Fibroblast of mammary gland (primary cell): ENCODE results near the gene PSMB5.

Experiments
- DNase-seq: peaks from one replicate; pipeline ENCODE4 v3.0.0-alpha.2; 2010; ENCODE audit warnings: low read depth
- H3K4me3 ChIP-seq: 2 replicates; pipeline ENCODE4 v1.5.1; 2011; ENCODE audit warnings: low read depth, mild to moderate bottlenecking, low read length, moderate library complexity; ENCODE audit not compliant: control insufficient read depth
- TF ChIP-seq, protein P1 (sequence below): conservative IDR thresholded peaks from 2 replicates; pipeline ENCODE4 v1.5.1; 2011; ENCODE audit warnings: low read depth, low read length, inconsistent platforms; ENCODE audit not compliant: control insufficient read depth, insufficient read depth

The PSMB5 gene

DNA sequence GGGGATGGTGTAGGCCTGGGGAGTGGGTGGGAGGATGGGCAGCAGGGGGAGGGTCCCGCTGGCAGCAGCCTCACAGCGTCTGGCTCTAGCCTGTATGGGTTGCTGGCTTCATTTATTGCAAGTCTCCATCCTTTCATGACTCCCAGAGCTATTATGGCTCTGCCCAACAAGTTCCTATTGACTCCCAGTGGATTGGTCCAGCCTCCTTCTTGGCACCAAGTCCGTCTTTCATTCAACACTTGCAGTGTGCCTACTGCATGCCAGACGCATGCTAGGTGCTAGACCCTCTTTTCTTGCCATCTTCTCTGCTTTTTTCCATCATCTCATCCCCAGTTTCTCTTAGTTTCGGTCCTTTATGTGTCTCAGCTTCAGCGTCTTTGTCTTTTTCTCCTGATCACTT lies 8.4 kb upstream of the PSMB5 start:
- TF ChIP-seq, protein P1, sequence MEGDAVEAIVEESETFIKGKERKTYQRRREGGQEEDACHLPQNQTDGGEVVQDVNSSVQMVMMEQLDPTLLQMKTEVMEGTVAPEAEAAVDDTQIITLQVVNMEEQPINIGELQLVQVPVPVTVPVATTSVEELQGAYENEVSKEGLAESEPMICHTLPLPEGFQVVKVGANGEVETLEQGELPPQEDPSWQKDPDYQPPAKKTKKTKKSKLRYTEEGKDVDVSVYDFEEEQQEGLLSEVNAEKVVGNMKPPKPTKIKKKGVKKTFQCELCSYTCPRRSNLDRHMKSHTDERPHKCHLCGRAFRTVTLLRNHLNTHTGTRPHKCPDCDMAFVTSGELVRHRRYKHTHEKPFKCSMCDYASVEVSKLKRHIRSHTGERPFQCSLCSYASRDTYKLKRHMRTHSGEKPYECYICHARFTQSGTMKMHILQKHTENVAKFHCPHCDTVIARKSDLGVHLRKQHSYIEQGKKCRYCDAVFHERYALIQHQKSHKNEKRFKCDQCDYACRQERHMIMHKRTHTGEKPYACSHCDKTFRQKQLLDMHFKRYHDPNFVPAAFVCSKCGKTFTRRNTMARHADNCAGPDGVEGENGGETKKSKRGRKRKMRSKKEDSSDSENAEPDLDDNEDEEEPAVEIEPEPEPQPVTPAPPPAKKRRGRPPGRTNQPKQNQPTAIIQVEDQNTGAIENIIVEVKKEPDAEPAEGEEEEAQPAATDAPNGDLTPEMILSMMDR = no peak
- DNase-seq = no peak
- no peak overlapping the region for H3K4me3 ChIP-seq

DNA sequence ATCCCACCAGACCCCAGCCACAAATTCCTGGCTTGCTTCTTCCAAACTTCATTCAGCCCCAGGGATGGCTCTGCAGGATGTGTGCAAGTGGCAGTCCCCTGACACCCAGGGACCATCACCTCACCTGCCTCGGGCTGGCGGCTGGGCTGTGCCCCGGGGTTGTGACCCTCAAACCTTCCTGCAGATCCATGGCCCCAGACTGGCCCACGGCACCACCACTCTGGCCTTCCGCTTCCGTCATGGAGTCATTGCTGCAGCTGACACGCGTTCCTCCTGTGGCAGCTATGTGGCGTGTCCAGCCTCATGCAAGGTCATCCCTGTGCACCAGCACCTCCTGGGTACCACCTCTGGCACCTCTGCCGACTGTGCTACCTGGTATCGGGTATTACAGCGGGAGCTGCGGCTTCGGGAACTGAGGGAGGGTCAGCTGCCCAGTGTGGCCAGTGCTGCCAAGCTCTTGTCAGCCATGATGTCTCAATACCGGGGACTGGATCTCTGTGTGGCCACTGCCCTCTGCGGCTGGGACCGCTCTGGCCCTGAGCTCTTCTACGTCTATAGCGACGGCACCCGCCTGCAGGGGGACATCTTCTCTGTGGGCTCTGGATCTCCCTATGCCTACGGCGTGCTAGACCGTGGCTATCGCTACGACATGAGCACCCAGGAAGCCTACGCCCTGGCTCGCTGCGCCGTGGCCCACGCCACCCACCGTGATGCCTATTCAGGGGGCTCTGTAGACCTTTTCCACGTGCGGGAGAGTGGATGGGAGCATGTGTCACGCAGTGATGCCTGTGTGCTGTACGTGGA lies 7.7 kb upstream of the PSMB5 start, which contains the start of gene PSMB11:
TSS of gene PSMB11 (plus strand) at position 51 of the 804 bp plus-strand sequence. CDS start at position 65, 14 bp downstream.
- DNase-seq = no peak
- TF ChIP-seq, protein P1 = no peak
- H3K4me3 ChIP-seq = no peak within 1 kb of the TSS

DNA sequence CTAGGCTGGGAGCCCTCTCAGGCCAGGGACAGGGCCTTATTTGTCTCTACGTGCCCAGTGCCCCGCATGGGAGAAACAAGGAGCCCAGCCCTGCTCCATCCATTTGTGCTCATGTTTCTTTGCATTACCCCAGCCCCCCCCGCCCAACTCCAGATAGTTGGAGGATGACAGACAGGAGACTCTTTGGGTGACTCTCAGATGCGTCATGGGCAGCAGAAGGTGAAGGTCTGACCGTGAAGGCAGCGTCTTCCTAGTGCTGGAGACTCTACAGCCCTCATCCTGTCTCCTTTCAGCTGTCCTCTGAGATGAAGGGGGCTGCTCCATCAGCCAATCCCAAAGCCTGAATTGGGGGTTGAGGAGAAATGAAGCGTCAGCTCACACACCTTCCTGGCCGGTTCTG lies 7.0 kb upstream of the PSMB5 start:
- DNase-seq = peak; percentile 44
- H3K4me3 ChIP-seq = no peak overlapping the region
- TF ChIP-seq, protein P1 = no peak

DNA sequence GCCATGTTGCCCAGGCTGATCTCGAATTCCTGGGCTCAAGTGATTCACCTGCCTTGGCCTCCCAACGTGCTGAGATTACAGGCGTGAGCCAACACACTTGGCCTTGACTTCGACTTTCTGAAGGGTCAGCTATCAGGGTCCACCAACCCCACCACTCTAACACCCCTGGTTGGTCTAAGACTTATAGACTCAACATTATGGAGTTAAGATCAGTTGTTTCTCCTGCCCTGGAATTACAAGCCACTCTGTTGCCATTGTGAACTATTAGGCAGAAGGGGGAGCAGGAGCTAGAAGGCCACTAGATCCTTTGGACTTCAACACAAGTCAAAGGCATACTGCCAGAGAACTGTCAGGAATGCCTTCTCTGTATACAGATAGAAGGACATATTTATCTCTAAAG lies 5.4 kb upstream of the PSMB5 start:
- TF ChIP-seq, protein P1 = no peak
- DNase-seq = no peak
- no peak overlapping the region for H3K4me3 ChIP-seq

DNA sequence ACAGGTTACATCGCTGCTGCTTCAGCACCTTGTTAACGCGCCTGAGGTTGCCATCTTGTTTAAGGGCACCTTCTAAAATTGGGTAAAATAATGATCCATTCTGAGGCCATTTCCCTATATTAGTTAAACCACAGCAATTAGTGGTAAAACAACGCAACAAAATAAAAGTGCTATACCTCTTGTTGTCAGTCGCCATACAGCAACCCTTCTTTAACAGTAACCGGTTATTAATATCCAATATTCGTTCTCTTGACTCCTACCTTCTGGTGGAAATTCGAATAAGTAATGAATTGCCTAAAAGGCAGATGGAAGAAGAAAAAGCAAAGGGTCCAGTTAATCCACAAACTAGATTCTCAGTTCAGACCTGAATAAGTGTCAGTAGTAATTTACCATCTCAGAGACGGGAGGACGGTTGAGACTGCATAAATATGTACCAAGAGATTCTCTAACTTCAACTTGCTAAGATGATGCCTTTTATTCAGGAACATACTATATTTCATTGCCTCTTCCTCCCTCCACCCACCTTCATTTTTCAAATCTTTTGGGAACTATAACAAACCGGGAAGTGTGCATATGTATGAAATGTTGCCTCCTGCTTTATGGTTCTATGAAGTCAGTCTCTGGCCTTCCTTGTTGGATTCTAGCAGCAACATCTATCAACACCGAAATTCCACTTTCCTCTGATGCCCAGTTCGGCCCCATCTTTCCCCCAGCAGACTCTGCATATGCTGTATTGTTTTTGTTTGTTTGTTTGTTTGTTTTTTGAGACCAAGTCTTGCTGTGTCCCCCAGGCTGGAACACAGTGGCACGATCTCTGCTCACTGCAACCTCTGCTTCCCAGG lies 824 bp upstream of the PSMB5 start:
- TF ChIP-seq, protein P1 = no peak
- no peak for DNase-seq
- peak overlapping the region; percentile 96 for H3K4me3 ChIP-seq

DNA sequence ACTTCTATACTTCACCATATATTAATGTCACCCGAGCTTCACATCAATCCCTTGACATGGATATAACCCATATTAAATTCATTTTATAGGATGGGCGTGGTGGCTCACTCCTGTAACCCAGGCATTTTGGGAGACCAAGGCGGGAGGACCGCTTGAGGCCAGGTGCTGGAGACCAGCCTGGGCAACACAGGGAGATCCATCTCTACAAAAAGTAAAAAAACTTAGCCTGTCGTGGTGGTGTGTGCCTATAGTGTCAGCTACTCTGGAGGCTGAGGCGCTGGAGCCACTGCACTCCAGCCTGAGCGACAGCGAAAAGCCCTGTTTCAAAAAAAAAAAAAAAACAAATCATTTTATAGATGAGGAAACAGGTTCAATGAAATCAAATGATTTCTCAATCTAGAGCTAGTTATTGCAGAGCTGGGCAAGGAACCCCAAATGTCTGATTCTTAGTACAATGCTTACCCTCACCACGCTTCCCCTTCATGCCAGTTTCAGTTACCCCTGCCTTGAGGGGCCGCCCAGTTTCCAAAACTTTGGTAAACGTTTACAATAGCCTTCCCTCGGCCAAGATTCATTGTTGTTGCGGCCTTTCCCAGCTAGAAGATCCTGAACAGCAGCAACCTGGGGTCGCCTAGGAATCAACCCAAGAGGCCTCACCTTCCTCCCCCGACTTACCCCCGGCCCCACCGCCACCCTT lies 751 bp downstream of the PSMB5 start:
- peak overlapping the region; percentile 96 for H3K4me3 ChIP-seq
- no peak for DNase-seq
- TF ChIP-seq, protein P1 = no peak
